ENCODE measurements around the gene LPP. TPM values are rescaled to one million over a fixed set of nuclear protein-coding genes. Genes with fewer than 3 reads are reported as not detected.

The LPP gene
- total and polyA plus RNA-seq, 2 of the 13 experiments (the other 11 are each of a cell fraction or from before 2014, with no cell fraction given) = 19.2 to 29.9 TPM

DNA sequence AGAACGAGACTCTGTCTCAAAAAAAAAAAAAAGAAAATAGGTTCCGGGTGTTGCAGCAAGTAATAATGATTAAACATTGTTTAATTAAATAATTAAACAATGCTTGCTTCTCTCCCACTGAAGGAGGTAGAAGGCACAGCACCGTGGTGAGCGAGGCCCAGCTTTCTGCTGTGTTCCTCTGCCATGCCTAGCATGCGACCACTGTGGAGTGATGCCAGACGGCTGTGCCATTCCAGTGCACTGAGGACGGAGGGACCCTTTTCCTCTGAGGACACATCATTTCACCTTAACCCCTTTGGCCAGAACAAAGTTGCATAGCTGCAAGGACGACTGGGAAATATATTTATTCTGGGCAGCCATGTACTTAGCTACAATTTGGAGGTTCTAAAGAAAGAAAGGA lies 695.0 kb downstream of the LPP start (continued):
- TF ChIP-seq, protein P1, sequence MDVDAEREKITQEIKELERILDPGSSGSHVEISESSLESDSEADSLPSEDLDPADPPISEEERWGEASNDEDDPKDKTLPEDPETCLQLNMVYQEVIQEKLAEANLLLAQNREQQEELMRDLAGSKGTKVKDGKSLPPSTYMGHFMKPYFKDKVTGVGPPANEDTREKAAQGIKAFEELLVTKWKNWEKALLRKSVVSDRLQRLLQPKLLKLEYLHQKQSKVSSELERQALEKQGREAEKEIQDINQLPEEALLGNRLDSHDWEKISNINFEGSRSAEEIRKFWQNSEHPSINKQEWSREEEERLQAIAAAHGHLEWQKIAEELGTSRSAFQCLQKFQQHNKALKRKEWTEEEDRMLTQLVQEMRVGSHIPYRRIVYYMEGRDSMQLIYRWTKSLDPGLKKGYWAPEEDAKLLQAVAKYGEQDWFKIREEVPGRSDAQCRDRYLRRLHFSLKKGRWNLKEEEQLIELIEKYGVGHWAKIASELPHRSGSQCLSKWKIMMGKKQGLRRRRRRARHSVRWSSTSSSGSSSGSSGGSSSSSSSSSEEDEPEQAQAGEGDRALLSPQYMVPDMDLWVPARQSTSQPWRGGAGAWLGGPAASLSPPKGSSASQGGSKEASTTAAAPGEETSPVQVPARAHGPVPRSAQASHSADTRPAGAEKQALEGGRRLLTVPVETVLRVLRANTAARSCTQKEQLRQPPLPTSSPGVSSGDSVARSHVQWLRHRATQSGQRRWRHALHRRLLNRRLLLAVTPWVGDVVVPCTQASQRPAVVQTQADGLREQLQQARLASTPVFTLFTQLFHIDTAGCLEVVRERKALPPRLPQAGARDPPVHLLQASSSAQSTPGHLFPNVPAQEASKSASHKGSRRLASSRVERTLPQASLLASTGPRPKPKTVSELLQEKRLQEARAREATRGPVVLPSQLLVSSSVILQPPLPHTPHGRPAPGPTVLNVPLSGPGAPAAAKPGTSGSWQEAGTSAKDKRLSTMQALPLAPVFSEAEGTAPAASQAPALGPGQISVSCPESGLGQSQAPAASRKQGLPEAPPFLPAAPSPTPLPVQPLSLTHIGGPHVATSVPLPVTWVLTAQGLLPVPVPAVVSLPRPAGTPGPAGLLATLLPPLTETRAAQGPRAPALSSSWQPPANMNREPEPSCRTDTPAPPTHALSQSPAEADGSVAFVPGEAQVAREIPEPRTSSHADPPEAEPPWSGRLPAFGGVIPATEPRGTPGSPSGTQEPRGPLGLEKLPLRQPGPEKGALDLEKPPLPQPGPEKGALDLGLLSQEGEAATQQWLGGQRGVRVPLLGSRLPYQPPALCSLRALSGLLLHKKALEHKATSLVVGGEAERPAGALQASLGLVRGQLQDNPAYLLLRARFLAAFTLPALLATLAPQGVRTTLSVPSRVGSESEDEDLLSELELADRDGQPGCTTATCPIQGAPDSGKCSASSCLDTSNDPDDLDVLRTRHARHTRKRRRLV (CRISPR knock-in tag; IDR thresholded peaks at IDR 0.05) = no peak
- TF ChIP-seq, protein P2, sequence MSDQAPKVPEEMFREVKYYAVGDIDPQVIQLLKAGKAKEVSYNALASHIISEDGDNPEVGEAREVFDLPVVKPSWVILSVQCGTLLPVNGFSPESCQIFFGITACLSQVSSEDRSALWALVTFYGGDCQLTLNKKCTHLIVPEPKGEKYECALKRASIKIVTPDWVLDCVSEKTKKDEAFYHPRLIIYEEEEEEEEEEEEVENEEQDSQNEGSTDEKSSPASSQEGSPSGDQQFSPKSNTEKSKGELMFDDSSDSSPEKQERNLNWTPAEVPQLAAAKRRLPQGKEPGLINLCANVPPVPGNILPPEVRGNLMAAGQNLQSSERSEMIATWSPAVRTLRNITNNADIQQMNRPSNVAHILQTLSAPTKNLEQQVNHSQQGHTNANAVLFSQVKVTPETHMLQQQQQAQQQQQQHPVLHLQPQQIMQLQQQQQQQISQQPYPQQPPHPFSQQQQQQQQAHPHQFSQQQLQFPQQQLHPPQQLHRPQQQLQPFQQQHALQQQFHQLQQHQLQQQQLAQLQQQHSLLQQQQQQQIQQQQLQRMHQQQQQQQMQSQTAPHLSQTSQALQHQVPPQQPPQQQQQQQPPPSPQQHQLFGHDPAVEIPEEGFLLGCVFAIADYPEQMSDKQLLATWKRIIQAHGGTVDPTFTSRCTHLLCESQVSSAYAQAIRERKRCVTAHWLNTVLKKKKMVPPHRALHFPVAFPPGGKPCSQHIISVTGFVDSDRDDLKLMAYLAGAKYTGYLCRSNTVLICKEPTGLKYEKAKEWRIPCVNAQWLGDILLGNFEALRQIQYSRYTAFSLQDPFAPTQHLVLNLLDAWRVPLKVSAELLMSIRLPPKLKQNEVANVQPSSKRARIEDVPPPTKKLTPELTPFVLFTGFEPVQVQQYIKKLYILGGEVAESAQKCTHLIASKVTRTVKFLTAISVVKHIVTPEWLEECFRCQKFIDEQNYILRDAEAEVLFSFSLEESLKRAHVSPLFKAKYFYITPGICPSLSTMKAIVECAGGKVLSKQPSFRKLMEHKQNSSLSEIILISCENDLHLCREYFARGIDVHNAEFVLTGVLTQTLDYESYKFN (CRISPR knock-in tag; conservative IDR thresholded peaks at IDR 0.05) = no peak
- no peak for TF ChIP-seq HDAC6 (IDR thresholded peaks at IDR 0.05; ENCODE audit: low read depth, low read length)
